Mesenteric fat pad (tissue), 1 donor: ENCODE measurements around the gene SEMA5B. TPM values are rescaled to one million over a fixed set of nuclear protein-coding genes. Genes with fewer than 3 reads are reported as not detected.

ENCODE experiments used
- DNase-seq: peaks from one replicate; pipeline ENCODE4 v3.0.0-alpha.2; 2020; ENCODE audit warnings: low spot score
- long read RNA-seq: library from polyadenylated mRNA; unstranded; transcript quantifications from one replicate; pipeline ENCODE4 v2.0.0, GENCODE V29; 2020
- total RNA-seq: library from RNA; stranded (reverse); fragmentation: NEBNext Ultra II Directional; extraction: Animal tissue kit (Norgen Biotek cat#: 25700); gene quantifications from one replicate; pipeline ENCODE4 v1.2.1, GENCODE V29; 2021
- donor health status: DM: yes; HTN: yes; CAD: no.

SEMA5B gene, protein sequence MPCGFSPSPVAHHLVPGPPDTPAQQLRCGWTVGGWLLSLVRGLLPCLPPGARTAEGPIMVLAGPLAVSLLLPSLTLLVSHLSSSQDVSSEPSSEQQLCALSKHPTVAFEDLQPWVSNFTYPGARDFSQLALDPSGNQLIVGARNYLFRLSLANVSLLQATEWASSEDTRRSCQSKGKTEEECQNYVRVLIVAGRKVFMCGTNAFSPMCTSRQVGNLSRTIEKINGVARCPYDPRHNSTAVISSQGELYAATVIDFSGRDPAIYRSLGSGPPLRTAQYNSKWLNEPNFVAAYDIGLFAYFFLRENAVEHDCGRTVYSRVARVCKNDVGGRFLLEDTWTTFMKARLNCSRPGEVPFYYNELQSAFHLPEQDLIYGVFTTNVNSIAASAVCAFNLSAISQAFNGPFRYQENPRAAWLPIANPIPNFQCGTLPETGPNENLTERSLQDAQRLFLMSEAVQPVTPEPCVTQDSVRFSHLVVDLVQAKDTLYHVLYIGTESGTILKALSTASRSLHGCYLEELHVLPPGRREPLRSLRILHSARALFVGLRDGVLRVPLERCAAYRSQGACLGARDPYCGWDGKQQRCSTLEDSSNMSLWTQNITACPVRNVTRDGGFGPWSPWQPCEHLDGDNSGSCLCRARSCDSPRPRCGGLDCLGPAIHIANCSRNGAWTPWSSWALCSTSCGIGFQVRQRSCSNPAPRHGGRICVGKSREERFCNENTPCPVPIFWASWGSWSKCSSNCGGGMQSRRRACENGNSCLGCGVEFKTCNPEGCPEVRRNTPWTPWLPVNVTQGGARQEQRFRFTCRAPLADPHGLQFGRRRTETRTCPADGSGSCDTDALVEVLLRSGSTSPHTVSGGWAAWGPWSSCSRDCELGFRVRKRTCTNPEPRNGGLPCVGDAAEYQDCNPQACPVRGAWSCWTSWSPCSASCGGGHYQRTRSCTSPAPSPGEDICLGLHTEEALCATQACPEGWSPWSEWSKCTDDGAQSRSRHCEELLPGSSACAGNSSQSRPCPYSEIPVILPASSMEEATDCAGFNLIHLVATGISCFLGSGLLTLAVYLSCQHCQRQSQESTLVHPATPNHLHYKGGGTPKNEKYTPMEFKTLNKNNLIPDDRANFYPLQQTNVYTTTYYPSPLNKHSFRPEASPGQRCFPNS
- total RNA-seq = not detected
- long read RNA-seq, partial matches to known transcripts = 1 of 1 reads
- long read RNA-seq, other reads (novel, unspliced or antisense) = 0 of 1 reads

DNA sequence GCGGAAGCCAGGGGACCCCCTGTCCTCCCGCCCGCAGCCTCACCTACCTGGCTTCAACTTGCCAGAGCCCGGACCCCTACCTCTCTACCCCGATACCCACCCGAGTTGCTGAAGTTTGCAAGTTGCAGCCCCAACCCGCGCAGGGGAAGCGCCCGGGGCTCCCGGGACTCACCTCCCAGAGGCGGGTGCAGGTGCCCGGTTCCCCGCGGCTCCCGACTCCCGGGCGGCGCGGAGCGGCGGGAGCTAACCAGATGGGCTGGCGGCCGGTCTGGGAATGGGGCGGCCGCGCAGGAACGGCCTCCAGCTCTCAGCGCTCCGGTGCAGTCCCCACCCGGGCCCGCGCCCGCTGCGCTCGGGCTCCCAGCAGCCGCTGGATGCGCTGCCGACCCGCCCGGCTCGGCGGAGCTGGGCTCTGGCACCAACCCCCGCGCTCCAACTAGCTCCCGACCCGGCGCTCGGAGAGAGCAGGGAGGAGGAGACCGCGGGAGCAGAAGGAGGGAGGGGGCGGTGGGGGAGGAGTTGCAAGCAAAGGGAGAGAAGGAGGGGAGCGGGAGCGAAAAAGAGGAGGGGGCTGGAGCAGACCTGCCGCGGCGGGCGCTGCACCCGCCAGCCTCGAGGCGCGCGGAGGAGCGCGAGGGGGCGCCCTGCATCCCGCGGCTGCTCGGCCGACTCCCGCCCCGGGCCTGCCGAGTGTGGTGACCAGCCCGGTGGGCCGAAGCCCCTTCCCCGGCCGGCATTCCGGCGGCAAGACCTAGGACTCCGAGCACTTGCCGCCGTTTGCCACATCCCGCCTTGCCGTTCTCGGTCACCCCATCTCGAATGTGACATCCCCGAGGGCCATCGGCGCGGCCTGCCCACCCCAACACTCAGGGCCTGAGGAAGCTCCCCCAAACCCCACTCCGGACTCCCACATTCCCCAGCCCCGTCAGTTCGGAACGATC, at the start of gene SEMA5B:
Gene SEMA5B (minus strand): TSS at position 472 of the 941 bp plus-strand sequence. CDS start 66,500 bp downstream, outside the sequence.
- no peak for DNase-seq

DNA sequence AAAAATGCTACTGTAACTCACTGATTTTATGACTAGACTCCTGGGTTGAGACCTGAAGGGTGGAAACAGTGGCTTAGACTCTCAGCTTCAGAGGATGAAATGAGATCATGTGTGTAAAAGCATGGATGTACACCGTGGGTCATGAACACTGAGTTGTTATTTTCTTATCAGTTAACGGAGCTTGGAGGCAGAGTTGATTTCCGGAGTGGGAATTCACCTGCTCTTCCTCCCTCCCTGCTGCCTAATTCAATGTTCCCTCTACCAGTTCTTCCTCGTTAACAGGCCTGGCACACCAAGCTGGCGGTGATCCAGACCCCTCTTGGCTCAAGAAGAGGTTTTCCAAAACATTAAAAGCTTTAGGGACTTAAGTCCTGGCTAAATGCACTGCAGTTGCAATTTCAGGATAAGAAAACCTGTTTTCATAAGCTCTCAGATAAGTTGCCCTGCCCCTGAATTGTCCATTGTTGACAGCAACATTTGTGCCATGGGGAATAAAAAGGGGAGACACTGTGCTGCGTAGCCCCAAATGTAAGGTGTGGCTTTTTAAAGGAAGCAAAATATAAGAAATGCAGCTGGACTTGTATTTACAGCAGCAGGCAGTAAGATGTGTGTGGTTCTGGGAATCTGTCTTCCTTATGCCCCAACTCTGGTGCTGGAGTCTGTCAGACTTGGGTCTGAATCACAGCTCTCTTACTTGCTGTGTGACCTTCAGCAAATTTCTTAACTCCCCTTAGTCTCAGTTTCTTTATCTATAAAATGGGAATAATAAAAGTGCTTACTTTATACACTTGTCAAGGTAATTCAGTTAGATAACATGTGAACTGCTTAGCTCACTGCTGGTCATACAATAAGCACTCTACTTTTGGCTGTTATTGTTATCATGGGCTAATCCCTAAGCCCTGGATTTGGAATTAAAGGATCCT, 49.2 kb upstream of the SEMA5B start:
- DNase-seq = peak; percentile 77

DNA sequence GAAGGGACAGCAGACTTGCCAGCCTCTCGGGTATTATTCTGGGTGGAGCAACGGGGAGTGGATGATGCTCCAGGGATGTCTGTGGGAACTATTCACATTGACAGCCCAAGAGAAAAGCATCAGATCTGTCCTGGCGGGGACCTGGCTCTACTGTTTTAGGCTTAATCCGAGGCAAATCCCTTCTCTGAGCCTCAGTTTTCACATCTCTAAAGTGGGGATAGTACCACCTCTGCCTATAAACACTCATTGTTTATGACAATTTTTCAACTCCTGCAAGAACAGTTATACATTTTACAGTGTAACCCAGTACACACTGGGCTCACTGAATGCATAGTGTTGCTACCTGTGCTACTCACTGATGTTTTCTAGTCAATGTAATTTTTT, 48.5 kb upstream of the SEMA5B start:
- DNase-seq = no peak

DNA sequence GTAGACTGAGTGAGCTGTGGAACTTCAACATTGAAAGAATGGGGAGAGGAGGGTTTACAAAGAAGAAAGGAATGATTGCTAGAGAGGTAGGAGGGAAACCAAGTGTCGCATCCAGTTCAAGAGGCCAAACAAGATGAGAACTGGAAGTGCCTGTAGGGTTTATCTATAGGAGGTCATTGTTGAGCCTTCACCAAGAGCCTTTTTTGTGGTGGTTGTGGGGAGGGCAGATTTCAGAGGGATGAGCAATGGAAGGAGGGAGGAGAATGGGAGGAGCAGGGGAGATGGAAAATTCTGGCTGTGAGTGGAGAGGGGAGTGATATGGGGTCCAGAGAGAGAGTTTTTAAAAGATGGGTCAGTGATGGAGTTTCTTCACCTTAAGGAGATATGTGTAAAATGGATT, 47.8 kb upstream of the SEMA5B start:
- no peak for DNase-seq

DNA sequence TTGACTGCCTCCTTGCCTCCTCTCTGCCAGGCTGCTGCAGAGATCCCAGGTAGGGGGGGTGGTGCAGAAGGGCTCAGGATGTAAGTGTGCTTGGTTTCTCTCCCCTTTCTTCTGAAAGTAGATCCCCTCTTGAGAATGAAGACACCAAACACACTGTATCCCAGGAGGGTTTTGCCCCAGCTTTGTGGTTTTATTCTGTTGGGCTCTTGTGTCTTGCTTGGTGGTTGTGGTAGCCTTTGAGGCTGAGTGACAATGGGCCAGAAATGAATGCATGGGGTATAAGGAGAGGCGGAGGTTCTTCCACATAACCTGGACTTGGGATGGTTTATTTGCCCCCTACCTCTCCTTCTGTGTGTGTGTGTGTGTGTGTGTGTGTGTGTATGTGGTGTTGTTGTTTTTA, 45.0 kb upstream of the SEMA5B start:
- DNase-seq = no peak

DNA sequence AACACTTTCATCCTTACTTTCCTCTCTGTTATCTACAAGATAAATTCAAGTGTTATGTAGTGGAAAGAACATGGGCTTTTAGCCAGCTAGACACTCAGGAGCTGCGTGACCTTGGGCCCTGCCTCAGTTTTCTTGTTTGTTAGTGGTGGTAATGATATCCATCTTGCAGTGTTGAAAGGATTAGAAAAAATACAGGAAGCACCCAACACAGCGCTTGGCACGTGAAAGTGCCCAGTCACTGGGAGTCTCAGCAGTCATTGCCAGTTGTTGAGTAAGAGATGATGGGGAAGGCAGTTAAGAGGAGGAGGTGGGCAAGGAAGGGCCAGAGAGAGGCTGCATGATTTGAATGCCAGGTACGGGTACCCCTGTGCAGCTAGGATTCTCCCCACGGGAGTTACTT, 44.6 kb upstream of the SEMA5B start:
- no peak for DNase-seq

DNA sequence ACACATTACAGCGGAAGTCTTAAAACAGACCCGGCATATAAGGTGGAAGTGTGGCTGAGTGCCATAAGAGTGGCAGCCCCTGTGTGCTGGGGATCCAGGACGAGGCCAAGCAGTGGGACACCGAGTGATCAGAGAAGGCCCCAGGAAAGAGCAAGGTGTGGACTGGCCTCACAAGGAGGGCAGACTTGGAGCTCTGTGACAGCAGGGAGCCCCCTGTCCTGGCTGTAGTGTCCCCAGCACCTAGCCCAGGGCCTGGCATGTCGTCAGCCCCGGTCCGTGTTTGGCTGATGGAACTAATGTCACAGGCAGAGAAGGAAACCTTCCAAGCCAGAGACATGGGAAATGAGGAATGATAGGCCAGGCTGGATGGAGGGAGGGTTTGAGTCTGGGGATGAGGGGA, 44.0 kb upstream of the SEMA5B start:
- DNase-seq = no peak

DNA sequence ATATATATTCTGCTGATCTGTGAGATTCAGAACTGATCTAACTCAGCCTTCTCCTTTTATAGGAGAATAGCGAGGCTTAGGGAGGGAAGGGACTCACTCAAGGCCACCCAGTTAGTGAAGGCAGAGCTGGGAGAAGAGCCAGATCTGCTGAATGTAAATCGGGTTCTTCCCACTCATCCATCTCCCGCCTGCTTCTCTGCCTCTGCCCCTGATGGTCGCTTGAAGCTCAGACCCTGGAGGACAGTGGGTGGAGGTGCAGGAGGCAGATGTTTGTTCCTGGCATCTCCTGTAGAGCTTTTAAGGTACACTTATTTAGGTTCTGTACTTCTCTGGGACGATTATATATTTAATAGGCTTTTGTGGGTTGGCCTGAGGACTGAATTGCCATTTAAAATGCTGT, 43.6 kb upstream of the SEMA5B start:
- no peak for DNase-seq

DNA sequence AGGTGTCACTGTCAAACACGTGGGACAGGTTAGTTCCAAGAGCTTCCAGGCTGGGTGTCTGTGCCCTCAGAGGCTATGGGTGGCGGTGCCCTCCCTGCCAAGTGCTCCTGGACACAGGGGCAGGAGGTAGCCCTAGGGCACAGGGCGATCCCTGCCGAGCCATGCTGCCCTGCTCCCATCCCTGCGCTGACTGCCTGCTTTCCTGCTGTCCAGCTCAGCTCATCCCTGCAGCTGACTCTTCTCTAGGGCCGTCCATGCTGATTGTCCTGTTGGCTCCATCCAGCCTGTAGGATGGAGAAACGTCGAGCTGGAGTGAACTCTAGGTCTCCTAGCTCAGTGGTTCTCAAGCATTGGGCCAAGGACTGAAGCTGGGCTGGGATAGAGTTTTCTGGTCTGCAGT, 42.9 kb upstream of the SEMA5B start:
- DNase-seq = no peak

DNA sequence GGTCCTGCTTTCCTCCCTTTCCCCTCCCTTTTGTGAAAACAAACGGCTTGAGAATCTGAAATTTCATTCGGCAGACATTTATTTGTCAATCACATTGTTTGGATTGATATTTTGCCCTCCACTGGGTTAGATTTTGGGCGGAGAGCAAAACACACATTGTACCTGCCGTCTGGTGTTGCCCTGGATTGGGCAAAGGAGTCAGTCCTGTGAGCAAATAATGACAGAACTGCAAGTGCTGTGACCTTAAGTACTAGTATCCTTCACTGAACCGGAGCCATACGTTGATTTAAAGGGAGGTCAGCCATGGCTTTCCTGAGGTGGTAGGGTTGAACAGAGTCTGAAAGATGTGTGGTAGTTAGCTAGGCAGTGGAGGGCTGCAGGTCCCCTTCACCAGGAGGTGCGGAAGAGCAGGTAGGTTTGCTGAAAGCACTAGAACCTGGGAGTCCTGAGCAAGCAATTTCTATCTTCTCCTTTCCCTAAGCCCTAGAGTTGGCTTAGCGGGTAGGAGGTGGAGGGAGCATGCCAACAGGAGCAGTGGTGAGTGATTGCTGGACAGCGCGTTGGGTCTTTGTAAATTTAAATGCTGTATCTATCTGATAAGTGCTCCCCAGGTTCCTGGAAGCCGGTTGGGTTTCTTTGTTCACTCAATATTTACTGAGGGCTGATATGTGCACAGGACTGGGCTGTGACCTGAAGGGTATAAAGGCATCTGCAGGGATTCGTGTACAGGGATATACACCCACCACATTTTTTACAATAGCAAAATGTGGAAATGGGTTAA, 41.2 kb upstream of the SEMA5B start:
- DNase-seq = no peak

DNA sequence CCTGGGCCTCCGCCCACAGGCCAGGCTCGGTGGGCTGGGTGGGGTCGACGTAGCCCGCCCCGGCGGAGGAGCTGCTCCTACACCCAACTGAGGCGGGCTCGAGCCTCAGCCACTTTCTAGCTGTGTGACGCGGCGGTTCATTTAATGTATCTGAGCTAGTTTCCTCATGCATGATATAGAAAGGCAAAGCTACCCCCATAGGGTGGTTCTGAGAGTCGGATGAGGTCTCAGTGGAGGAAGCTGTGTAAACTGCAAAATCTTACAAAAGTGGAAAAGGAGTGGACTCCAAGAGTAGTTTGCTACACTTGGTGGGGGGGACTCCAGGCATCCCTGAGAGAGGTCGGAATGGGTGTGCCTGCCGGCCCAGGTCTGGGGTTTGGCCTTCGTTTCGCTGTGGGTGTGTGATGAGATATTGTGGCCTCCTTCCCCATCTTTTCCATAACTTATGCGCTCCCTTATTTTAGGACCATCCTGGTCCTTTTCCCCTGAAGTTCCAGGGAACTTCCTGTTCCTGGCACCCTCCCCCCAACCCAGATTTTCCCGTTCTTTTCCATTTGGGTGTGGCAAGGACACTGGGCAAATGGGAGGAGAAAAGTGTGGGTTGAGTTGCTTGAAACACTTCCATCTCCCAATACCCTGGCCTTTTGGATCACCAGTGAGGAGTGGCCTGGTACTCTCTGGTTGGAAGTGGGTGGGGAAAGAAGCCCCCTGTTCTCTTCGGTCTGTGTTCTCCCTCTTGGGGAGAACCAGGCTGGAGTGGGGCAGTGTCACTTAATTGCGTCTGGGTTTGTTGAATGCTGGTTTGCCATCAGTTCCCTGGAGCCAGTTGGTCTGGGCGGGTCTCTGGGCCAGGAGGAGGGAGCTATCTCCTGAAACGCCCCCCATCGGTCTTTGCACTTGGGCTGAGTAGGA, 40.4 kb upstream of the SEMA5B start:
- DNase-seq = no peak

DNA sequence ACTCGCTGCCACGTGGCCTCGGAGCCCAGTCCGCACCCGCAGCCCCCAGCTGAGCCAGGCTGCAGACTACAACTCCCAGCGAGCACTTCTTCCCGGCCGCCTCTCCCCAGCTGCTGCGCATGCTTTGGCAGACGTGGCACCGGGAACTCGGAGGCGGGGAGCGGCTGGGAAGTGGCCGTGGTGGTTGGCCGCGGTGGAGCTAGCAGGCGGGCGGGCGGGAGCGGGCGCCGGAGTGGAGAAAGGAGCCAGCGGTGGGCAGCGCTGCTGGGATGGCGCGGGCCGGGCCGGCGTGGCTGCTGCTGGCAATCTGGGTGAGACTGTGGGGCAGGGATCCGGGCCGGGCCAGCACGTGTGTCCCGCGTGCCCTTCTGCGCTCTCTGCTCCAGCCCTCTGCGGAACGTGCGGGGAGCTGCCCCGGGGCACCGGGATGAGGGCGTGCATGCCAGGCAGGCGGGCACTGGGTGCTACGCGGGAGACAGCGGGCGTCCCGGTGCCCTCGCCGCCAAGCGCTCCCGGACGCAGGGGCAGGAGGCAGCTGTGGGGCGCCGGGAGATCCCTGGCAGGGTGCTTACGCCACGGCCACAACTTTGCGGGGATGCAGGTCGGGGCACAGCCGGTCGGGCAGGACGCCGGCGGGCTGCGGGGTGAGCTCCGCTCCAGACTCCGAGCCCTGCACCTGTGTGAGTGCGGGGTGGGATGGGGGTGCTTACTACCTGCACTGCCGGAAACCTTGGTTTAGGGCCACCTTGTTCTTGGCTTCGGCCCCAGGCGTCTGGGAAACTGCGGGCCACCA, 39.5 kb upstream of the SEMA5B start, which contains the start of gene PDIA5:
Gene PDIA5 (plus strand): TSS at position 130 of the 793 bp plus-strand sequence. CDS start 140 bp downstream, at position 270.
- peak; percentile 97 for DNase-seq

DNA sequence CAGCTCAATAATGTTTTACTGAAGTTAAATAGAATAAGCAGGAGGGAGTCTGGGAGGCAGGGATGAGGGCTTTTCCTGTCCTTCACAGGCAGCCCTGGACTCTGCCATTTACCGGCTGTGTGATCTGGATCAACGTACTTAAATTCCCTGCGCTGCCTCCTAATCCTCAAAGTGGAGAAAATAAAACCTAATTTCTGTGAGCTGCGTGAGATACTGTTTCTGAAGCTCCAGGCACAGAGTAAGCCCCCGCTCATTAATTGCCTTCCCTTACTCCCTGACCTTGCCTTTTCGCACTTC, 39.0 kb upstream of the SEMA5B start:
- no peak for DNase-seq

DNA sequence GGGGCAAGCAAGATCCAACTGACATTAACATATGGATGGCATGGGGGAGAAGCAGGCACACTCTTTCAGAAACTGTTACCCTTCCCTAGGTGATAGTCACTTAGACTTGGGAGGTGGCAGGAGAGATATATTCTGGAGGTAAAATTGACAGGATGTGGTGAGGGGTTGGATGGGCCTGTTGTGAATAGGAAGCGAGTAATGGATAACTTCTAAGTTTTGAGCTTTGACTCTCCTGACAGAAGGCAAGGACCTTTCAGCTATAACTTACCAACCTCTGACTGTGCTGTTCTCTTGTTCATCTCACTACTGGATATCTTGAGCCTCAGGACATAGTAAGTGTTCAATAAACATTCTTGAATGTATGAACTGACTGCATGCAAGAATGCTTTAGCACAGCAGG, 37.4 kb upstream of the SEMA5B start:
- DNase-seq = no peak

DNA sequence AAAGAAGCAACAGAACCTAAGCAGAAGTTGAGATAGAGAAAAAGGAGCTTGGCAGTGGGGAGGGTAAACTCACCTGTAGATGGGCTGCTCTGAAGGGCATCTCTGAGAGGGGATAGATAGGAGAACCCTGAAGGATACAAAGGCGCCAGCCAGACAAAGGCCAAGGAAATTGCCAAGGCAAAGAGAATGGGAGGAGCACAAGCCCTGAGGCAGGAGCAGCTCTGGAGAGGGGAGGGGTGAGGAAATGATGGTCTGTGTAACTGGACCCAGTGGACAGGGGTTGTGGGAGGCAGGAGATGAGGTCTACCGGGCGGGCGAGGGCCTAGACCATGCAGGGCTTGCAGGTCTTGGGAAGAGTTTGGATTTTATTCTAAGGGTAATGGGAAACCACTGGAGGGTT, 36.9 kb upstream of the SEMA5B start:
- DNase-seq = no peak

DNA sequence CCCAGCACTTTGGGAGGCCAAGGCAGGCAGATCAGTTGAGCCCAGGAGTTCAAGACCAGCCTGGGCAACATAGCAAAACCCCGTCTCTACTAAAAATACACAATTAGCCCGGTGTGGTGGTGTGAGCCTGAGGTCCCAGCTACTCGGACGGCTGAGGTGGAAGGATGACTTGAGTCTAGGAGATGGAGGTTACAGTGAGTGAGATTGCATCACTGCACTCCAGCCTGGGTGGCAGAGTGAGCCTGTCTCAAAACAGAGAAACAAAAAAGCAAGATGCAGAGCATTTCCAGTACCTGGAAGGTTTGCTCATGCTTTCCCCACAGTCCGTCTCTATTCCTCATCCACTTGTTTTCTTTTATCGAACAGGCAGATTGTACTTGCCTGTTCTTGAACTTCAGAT, 35.5 kb upstream of the SEMA5B start:
- no peak for DNase-seq

DNA sequence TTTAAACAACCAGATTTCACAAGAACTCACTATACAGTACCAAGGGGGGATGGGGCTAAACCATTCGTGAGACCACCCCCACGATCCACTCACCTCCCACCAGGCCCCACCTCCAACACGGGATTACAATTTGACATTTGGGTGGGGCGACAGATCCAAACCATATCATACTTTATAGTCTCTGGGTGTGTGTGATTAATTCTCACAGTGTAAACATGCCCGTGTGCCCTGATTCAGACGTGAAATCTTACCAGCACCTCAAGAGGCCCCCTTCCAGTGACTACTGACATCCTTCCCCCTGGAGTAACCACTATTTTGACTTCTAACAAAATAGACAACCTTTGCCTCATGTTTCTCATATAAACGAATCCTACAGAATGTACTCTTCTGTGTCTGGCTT, 34.3 kb upstream of the SEMA5B start:
- no peak for DNase-seq
